BLaER1 treated with 17β-estradiol and CSF1 and Interleukin-3, amounts not matched to agents 10 nM and 100 nM (cell line): ENCODE data around the gene MAP3K3.
A peak's percentile ranks its signal among the peaks of the same experiment; 100 is the strongest.

ENCODE experiments used
- H3K27ac ChIP-seq, 11 experiments: shearing (Covaris generic); formaldehyde crosslinking; 2 replicates each; pipeline ENCODE4 v1.8.1; 2022
- H3K27me3 ChIP-seq, 11 experiments: shearing (Covaris generic); formaldehyde crosslinking; 2 replicates each; pipeline ENCODE4 v1.8.1; 2022
- H3K36me3 ChIP-seq, 11 experiments: shearing (Covaris generic); formaldehyde crosslinking; 2 replicates each; pipeline ENCODE4 v1.8.1; 2022
- H3K4me1 ChIP-seq, 10 experiments: shearing (Covaris generic); formaldehyde crosslinking; 2 replicates each; pipeline ENCODE4 v1.8.1; 2022
- H3K4me2 ChIP-seq, 11 experiments: shearing (Covaris generic); formaldehyde crosslinking; 2 replicates each; pipeline ENCODE4 v1.8.1; 2022
- H3K4me3 ChIP-seq, 10 experiments: shearing (Covaris generic); formaldehyde crosslinking; 2 replicates each; pipeline ENCODE4 v1.8.1; 2022
- H3K9ac ChIP-seq, 11 experiments: shearing (Covaris generic); formaldehyde crosslinking; 2 replicates each; pipeline ENCODE4 v1.8.1; 2022
- H3K9me3 ChIP-seq, 11 experiments: shearing (Covaris generic); formaldehyde crosslinking; replicated peaks in 1 of 11; 2 replicates each; pipeline ENCODE4 v1.8.1; 2022
- H4K20me1 ChIP-seq, 11 experiments: shearing (Covaris generic); formaldehyde crosslinking; 2 replicates each; pipeline ENCODE4 v1.8.1; 2022
- Cebpa-rat ChIP-seq, 11 experiments: shearing (Covaris generic); IDR thresholded peaks; 2 replicates each; pipeline ENCODE4 v1.8.1; 2022

MAP3K3 gene

DNA sequence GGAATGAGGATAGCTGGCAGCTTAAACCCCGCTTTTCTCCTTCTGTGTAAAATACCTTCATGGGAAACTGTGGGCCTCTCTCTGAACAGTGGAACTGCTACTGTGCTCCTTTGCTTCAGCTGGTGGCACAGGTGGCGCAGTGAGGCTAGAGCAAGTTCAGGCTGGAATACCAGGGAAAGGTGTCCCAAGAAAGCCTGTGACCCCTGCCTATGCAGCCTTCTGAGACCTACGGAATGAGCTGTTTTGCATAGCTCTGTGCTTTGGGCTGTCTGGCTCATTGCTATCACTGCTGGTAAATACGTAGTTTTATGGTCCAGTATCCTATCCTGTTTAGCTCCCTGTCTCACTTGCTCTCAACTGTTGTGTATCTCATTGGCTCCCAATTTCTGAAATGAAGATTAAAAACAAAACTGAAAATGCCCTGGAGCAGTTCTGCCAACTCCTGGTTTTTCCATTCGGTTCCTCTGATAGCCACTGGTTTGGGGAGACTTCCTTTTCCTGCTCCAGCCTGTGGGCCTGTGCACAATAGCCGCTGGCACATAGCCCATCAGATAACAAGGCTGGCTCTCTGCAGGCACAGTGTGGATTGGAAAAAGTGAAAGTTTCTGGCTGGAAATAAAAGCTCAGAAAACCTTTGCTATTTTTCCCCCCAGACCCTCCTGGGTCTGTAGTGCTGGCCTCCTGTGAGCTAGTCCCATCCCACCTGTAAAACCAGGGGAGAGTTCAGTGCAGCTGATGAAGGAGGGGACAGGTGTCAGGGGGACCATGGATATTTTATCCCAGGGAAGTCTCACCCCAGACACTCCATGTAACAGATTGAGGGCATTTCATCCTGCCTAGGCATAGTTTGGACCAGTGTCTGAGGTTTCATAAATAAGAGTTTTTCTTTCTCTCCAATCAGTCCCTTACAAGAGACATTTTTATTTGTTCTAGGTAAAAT, 53.7 kb downstream of the MAP3K3 start:
- H3K4me2 ChIP-seq, result peak overlapping the region in 4 of 11 experiments; percentile 15 to 82 (median 42); a peak in 7 of 22 replicates
- H3K27ac ChIP-seq, result peak overlapping the region in 1 of 11 experiments; percentile 24; a peak in 1 of 22 replicates
- H3K9ac ChIP-seq, result peak overlapping the region in 2 of 11 experiments; percentile 45 to 53; a peak in 3 of 22 replicates

GRCh38 chr17:63676584-63676983, 54.4 kb downstream of the MAP3K3 start:
- H3K27ac ChIP-seq, result no peak overlapping the region
- no peak overlapping the region for H3K4me2 ChIP-seq

More for the DNA sequence above, 53.7 kb downstream of the MAP3K3 start:
- Histone ChIP-seq H3K36me3 (peaks cover 76 to 100% (median 91%) of the 10 kb centered on the region in 11 experiments), H3K9me3 (no peaks in the 10 kb centered on the region), H3K4me1 (peaks cover 0 to 25% (median 12%) of the 10 kb centered on the region in 10 experiments; a peak in 10 of 20 replicates), H3K4me3 (no peak overlapping the region), H4K20me1 (peaks cover 0 to 86% (median 12%) of the 10 kb centered on the region in 11 experiments; a peak in 10 of 22 replicates), H3K27me3 (no peaks in the 10 kb centered on the region)
- no peak for TF ChIP-seq Cebpa-rat (IDR thresholded peaks at IDR 0.05)

DNA sequence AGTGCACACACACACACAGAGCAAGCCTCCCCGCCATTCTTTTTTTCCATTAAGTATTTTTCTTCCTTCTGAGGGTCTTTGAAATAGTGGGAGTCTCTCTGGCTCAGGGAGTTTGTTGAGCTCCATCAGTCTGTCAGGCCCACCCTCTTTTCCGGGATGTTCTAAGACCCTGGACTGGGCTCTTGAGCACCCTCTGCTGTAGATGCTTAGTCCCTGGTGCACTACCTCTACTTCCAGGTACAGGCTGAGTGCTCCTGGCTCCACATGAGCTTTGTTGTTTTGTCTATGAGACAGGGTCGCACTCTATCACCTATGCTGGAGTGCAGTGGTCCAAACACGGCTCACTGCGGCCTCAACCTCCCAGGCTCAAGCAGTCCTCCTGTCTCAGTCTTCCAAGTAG, 57.0 kb downstream of the MAP3K3 start:
- Histone ChIP-seq H3K4me2 (no peak overlapping the region), H3K4me3 (no peak overlapping the region), H3K36me3 (peaks cover 82 to 100% (median 97%) of the 10 kb centered on the region in 11 experiments), H3K9ac (no peak overlapping the region), H3K27ac (no peak overlapping the region), H3K27me3 (no peaks in the 10 kb centered on the region), H3K9me3 (peaks cover 11 to 19% (median 15%) of the 10 kb centered on the region in 11 experiments; a peak in 21 of 22 replicates), H3K4me1 (peaks cover 0 to 42% (median 12%) of the 10 kb centered on the region in 10 experiments; a peak in 10 of 20 replicates), H4K20me1 (peaks cover 0 to 74% (median 12%) of the 10 kb centered on the region in 11 experiments; a peak in 10 of 22 replicates)
- TF ChIP-seq Cebpa-rat (IDR thresholded peaks at IDR 0.05), result no peak

More at GRCh38 chr17:63676584-63676983, 54.4 kb downstream of the MAP3K3 start:
- peaks cover 0 to 86% (median 12%) of the 10 kb centered on the region in 11 experiments; a peak in 10 of 22 replicates for H4K20me1 ChIP-seq
- peaks cover 79 to 100% (median 92%) of the 10 kb centered on the region in 11 experiments for H3K36me3 ChIP-seq
- peaks cover under 1 to 6% (median 3%) of the 10 kb centered on the region in 11 experiments; a peak in 20 of 22 replicates for H3K9me3 ChIP-seq
- no peaks in the 10 kb centered on the region for H3K27me3 ChIP-seq
- no peak overlapping the region for H3K9ac ChIP-seq
- no peak for TF ChIP-seq Cebpa-rat (IDR thresholded peaks at IDR 0.05)
- H3K4me3 ChIP-seq, result no peak overlapping the region
- peaks cover 0 to 27% (median 12%) of the 10 kb centered on the region in 10 experiments; a peak in 10 of 20 replicates for H3K4me1 ChIP-seq

- Histone ChIP-seq H3K27me3 (no peaks in the 10 kb centered on the region), H3K4me1 (peaks cover 0 to 27% (median 3%) of the 10 kb centered on the region in 10 experiments; a peak in 8 of 20 replicates), H3K9me3 (peaks cover 11 to 19% (median 15%) of the 10 kb centered on the region in 11 experiments; a peak in 21 of 22 replicates), H3K9ac (no peak overlapping the region), H3K4me2 (no peak overlapping the region), H3K27ac (no peak overlapping the region), H3K4me3 (no peak overlapping the region), H3K36me3 (peaks cover 87 to 100% (median 99%) of the 10 kb centered on the region in 11 experiments), H4K20me1 (peaks cover 0 to 66% (median 5%) of the 10 kb centered on the region in 11 experiments; a peak in 9 of 22 replicates)
- no peak for TF ChIP-seq Cebpa-rat (IDR thresholded peaks at IDR 0.05)
Observed at GRCh38 chr17:63680700-63681099, 58.5 kb downstream of the MAP3K3 start.

DNA sequence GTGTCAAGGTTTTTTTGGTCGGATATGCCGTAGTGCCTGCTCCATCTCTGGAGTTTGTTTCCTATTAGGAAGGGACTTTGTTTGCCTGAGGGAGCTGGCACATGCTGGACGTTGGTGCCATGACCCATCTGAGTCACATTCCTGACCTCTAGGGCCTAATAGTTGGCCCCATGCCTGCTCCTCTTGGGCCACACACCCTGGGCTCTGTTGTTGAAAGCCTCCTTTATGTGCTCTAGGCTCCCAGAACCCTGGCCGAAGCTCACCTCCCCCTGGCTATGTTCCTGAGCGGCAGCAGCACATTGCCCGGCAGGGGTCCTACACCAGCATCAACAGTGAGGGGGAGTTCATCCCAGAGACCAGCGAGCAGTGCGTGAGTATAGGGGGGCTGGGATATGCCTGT, 59.3 kb downstream of the MAP3K3 start:
- Histone ChIP-seq H3K4me3 (no peak overlapping the region), H3K27ac (no peak overlapping the region), H3K27me3 (no peaks in the 10 kb centered on the region), H3K9ac (no peak overlapping the region), H3K4me2 (peak overlapping the region in 1 of 11 experiments; percentile 4; a peak in 1 of 22 replicates), H3K36me3 (peaks cover 86 to 100% (median 100%) of the 10 kb centered on the region in 11 experiments), H3K4me1 (peaks cover 0 to 18% (median 0%) of the 10 kb centered on the region in 10 experiments; a peak in 3 of 20 replicates), H3K9me3 (peaks cover 11 to 19% (median 15%) of the 10 kb centered on the region in 11 experiments; a peak in 21 of 22 replicates), H4K20me1 (peaks cover 0 to 66% (median 4%) of the 10 kb centered on the region in 11 experiments; a peak in 7 of 22 replicates)
- no peak for TF ChIP-seq Cebpa-rat (IDR thresholded peaks at IDR 0.05)

GRCh38 chr17:63682441-63682840, 60.2 kb downstream of the MAP3K3 start:
- no peak overlapping the region for H3K27ac ChIP-seq
- H3K4me3 ChIP-seq, result no peak overlapping the region
- H3K9me3 ChIP-seq, result peaks cover 11 to 19% (median 15%) of the 10 kb centered on the region in 11 experiments; a peak in 21 of 22 replicates
- H3K9ac ChIP-seq, result no peak overlapping the region
- peak overlapping the region in 1 of 11 experiments; percentile 4; a peak in 2 of 22 replicates for H3K4me2 ChIP-seq
- H3K27me3 ChIP-seq, result no peaks in the 10 kb centered on the region
- H4K20me1 ChIP-seq, result peaks cover 0 to 61% (median 3%) of the 10 kb centered on the region in 11 experiments; a peak in 6 of 22 replicates
- H3K36me3 ChIP-seq, result peaks cover 77 to 100% (median 96%) of the 10 kb centered on the region in 11 experiments
- no peak for TF ChIP-seq Cebpa-rat (IDR thresholded peaks at IDR 0.05)
- peaks cover 0 to 18% (median 0%) of the 10 kb centered on the region in 10 experiments; a peak in 3 of 20 replicates for H3K4me1 ChIP-seq

GRCh38 chr17:63682981-63683380, 60.8 kb downstream of the MAP3K3 start:
- Histone ChIP-seq H3K9me3 (peaks cover 11 to 19% (median 15%) of the 10 kb centered on the region in 11 experiments; a peak in 21 of 22 replicates), H3K27me3 (no peaks in the 10 kb centered on the region)

DNA sequence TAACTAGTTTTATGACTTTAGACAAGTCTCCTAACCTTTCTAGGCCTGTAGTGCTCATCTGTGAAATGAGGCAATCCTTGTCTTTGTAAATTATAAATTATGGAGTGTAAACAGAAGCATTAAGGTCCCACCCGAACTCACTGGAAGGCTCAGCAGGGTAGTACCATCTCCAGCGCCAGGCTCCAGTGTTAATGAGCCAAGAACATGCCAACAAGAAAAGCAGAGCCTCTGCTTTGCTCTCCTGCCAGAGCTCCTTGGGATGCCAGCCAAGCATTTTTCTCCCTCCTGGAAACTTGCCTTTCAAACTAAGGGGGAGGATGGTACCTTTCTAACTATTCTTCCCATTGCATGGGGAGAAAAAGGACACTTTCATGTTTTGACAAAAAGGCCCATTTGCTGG, 62.8 kb downstream of the MAP3K3 start:
- H3K36me3 ChIP-seq, result peaks cover 84 to 100% (median 96%) of the 10 kb centered on the region in 11 experiments
- no peak for TF ChIP-seq Cebpa-rat (IDR thresholded peaks at IDR 0.05)
- peaks cover 0 to 54% (median 5%) of the 10 kb centered on the region in 11 experiments; a peak in 8 of 22 replicates for H4K20me1 ChIP-seq
- H3K4me3 ChIP-seq, result no peak overlapping the region
- no peak overlapping the region for H3K4me2 ChIP-seq
- H3K9me3 ChIP-seq, result peaks cover 11 to 19% (median 15%) of the 10 kb centered on the region in 11 experiments; a peak in 21 of 22 replicates
- H3K27me3 ChIP-seq, result no peaks in the 10 kb centered on the region
- peaks cover 0 to 18% (median 0%) of the 10 kb centered on the region in 10 experiments; a peak in 3 of 20 replicates for H3K4me1 ChIP-seq
- H3K9ac ChIP-seq, result no peak overlapping the region
- H3K27ac ChIP-seq, result no peak overlapping the region

More at GRCh38 chr17:63682981-63683380, 60.8 kb downstream of the MAP3K3 start:
- TF ChIP-seq Cebpa-rat (IDR thresholded peaks at IDR 0.05), result no peak
- H3K4me2 ChIP-seq, result peak overlapping the region in 1 of 11 experiments; percentile 4; a peak in 1 of 22 replicates
- H3K27ac ChIP-seq, result no peak overlapping the region
- H3K36me3 ChIP-seq, result peaks cover 72 to 100% (median 96%) of the 10 kb centered on the region in 11 experiments
- H3K9ac ChIP-seq, result no peak overlapping the region
- no peak overlapping the region for H3K4me3 ChIP-seq
- H4K20me1 ChIP-seq, result peaks cover 0 to 55% (median 0%) of the 10 kb centered on the region in 11 experiments; a peak in 5 of 22 replicates
- peaks cover 0 to 18% (median 0%) of the 10 kb centered on the region in 10 experiments; a peak in 3 of 20 replicates for H3K4me1 ChIP-seq
